ENCODE measurements around the gene F13A1.
"Not testable (repeated sequence)": the region's sequence is repeated elsewhere in the genome, so short reads cannot be mapped to it uniquely, and the experiment has no call there.

Gene F13A1

DNA sequence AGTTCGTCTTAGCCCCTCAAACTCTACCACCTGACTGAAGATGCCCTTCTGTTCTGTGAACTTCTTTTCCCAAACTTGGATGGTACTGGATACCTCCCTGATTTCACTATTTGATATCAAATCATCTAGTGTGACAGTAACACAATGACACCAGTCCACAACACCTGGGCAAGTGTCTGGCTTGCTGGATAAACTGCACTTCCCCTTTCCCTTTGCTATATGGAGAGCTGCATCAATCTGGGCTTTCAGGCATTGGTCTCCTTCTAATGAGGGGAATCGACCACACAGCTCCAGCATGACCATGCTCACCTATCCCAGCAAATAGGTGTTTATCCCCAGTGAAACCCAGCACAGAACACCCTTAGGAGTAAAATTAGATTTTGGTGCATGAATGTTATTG, 3.1 kb downstream of the F13A1 start:
- no peak for DNase-seq

DNA sequence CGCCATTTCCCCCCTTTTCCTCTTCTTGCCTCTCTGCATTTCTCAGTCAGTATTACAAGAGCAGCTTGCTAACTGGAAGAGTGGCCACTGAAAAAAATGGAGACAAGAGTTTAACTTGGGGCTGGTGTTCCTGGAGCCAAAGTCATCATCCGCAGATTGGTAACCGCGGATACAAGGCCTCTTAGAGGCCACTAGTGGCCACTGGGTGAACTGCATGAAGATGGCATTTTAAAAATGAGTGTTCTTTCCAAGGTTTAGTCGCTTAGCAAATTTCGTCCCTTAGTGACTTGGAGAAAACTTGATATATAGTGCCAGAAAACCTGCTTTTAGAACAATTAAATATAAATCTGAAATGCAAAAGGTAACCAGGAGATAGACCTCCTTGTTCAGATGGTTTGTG, 4.8 kb downstream of the F13A1 start:
- DNase-seq = no peak

DNA sequence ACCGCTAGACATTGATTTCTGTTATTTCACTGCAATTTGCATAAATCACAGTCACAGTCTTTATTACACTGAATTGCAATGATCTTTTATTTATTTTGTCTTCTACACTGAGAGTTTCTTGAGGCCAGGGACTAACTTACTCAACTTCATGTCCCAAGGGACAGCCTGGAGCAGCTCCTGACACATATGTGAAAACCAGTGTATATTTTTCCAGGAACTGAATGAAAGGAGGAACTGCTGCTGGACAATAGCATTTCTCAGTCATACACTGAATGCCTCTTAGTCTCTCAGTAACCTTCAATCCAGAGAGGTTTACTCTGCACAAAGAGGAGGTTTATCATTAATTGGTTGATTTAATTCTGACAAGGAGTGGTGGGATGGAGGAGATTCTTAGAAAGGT, 5.9 kb downstream of the F13A1 start:
- DNase-seq = no peak

DNA sequence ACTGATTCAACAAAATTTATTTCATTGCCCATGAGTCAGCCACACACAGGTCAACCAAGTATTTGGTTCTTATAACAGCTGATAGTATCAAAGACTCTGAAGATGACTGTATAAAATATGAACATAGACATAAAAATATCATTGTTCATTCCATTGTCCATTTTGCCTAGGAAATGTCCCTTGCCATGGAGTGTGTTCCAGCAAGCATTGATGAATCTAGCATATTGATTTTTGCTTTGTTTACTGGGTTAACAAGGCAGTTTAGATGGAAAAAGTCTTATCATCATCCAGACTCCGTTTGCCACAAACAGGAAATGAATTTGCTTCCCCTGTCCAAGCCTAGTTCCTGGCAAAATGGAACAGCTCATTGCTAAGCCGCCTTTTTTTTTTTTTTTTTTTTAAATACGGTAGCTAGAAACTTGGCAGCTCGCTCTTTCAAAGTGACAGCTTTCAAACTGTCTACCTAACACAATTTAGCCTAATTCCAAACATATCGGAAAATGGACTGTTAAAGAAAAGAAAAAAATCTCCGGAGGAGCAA, 7.5 kb downstream of the F13A1 start:
- DNase-seq = no peak

DNA sequence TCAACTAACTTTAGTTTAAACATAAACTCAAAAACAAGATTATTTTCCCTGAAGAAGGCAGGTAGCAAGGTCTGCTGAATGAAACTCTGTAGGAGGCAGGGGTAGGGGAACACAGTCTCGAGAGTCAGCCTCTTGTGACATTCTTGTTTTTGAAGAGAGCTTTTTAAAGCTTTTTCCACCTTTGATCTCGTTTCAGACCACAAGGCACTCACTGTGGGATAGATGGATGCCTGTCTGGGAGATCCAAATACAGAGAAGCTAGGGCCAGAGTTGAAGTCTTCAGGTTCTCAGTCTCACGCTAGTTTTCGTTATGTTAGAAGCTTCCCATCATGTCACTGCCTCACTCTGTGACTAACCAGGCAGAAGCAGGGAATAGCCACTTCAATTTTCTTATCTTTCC, 14.9 kb downstream of the F13A1 start:
- no peak for DNase-seq

DNA sequence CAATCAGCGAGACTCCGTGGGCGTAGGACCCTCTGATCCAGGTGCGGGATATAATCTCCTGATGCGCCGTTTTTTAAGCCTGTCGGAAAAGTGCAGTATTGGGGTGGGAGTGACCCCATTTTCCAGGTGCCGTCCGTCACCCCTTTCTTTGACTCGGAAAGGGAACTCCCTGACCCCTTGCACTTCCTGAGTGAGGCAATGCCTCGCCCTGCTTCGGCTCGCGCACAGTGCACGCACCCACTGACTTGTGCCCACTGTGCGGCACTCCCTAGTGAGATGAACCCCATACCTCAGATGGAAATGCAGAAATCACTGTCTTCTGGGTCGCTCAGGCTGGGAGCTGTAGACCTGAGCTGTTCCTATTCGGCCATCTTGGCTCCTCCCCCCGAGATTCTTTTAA, 20.1 kb downstream of the F13A1 start:
- DNase-seq = not testable (repeated sequence)

DNA sequence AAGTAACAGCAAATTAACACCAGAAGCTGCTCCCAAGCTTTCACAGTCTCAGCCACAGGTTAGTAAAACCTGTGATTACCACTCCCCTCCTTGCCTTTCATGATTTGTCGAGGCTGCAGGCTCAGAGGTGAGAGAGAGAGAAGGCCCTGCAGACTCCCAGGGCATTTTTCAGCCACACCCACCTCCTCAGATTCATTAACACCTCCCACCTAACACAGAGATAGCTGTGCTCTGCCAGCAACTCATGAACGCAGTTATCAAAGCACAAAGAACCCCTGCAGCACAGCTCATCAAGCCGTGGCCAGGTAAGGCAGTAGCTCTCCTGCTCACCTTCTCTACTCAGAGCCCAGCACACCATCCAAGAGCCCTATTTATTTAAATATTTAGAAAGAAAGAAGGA, 27.1 kb downstream of the F13A1 start:
- no peak for DNase-seq

DNA sequence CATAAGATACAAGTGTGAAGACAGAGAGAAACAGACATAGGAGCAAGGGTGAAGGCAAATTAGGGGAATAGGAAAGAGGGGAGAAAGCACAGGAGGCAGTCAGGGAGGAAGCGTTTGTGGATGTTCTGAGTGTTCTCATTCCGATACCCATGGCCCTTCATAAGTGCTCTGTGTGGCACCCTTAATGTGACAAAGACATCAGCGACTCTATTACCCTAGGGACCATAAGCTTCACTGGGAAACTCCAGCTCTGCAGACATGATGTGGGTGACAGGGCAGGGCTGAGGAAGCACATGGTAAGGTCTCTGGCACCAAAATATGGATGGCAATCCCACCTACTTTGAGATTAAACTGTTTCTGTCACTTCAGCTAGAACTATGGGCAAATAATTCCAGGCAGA, 33.0 kb downstream of the F13A1 start:
- no peak for DNase-seq

DNA sequence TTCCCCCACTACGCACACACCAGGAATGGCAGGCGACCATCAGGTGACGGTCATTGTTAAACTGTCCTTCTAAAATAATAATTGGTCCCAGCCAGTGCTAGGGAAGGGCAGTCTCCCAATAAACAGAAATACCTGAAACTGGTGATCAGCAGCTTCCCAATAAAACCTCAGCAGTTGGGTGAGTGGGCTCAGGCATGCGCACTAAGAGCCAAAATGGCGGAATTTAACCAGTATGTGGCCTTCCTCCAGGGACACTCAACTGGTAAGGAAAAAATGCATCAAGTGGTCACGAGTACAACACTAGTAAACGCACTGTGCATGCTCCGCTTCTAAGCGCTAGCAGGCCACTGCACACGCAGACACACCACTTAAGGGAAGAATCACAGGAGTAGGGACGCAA, 34.8 kb downstream of the F13A1 start:
- DNase-seq = no peak

DNA sequence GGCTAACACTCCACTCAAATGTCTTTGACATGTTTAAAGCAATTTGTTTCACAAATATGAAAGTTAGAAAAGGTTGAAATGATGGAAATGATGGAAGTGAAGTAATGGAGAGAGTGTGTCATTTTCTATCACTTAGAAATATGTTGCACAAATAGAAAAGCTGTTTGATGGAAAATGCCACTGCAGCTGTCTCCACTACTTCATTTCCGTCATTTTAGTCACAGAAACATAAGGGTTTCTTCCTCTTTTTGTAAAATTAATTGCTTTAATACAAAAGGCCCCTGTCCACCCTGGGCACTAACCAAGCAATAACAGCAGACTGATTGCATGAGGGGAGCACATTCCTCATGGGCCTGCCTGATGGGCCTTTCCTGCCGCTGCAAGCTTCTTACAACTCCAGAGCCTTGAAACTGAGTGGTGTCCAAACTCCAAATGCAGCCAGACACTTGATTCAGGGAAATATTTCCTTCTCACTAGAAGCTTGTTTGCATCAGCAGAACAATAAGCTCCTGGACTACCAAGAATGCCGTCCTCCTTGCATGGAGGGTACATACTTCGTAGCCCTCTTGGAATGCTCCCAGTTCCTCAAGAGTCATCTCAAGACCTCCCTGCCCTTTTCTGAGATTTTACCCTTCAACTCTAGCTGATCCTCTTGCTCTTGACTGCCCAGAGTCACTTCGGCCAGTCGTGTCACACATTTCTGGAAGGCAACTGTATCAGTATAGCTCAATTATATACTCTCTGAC, 36.1 kb downstream of the F13A1 start:
- no peak for DNase-seq

DNA sequence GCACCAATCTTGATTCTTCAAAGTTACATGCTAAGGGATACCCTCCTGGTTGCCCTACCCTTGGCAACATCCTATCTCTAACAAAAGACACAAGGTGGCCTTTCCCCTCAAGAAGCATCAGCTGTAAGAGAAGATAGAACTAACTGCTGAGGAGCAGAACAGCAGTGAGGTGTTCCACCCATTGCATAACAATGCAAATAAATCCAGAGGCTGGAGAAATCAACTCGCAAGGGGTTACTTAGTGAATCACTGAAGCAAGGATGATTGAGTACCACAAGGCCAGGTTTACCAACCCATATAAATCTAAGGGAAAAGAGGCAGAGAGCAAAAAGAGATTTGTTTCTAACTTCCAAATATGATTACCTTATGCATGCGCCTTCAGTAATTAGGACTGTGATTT, 36.7 kb downstream of the F13A1 start:
- DNase-seq = no peak

DNA sequence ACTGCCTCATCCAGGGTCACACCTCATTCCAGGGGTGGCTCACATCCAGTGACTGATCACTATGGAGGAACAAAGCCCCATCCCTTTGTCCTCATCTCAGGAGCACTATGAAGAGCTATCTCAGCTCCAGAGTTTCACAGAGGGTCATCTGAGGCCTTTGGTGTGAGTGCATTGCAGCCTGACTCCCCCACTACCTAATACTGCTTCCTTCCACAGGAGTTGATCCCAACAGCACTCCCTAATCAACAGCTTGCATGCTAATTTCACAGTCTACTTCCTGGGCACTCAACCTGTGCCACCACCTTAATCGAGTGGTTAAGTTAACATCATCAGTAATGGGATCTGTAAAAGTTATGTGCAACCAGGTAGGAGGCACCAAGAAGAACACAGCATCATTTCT, 37.7 kb downstream of the F13A1 start:
- DNase-seq = no peak

DNA sequence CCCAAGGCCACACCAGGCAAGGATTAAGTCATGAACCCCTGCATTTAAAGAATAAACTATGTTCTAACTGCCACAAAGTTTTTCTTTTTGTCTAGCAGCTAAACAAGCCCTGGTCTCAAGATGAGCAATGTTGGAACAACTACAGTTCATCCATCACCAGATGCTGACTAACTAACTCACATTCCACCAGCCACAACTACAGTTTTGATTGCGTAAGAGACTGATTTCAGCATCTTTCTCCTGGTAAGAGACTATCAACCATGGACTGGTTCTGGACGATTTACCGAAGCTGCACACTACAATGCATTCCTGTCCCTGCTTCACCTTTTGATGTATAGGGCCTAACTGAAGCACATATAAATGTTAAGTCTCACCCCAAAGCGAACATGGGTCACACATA, 43.0 kb downstream of the F13A1 start:
- no peak for DNase-seq

DNA sequence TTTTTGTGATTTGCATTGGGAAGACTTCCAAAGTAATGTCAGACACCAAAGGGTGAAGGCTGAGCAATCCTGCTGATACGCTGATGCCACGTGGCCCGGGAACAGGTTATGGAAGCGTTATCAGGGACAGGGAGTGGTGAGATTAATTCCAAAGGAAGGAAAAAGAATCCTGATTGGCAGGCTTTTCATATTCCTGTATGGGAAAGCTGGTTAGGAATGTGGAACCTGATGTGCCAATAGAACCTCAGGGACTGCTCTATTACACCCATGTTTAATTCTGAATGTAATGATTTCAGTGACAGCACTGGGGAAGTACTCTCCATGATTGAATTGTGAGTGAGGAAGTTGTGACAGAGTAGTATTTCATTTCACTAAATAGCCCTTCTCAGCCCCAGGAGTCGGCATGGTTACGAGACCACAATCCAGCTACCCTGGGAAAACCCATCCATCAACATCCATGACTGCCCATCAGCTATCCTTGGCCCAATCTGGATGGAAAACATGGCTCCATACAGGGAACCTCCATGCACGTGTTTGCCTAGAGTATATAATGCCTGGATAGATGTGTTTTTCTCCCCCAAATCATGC, 49.4 kb downstream of the F13A1 start:
- DNase-seq = no peak

DNA sequence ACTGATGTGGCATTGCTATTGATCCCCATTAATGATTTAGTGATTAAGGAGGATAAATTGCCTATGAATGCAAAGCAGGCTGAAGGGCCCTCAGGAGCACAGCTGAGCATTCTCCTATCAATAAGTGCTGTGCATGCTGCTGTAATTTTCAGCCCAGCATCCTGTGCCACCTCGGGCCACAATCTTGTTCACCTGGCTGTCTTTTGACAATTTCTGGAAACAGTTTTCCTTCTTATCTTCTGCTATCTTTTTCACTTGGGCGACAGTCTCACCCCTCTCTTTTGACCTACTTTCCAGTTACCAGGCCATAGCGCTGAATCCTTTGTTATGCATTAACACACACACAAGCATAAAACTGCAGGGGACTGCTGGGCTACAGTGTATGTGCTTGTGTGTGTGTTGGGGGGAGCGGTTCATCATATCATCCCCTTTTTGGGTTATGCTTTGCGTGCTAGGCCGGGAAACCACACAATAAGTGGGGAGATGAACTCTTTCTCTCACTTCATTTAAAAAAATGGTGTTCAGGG, 60.2 kb downstream of the F13A1 start:
- no peak for DNase-seq

DNA sequence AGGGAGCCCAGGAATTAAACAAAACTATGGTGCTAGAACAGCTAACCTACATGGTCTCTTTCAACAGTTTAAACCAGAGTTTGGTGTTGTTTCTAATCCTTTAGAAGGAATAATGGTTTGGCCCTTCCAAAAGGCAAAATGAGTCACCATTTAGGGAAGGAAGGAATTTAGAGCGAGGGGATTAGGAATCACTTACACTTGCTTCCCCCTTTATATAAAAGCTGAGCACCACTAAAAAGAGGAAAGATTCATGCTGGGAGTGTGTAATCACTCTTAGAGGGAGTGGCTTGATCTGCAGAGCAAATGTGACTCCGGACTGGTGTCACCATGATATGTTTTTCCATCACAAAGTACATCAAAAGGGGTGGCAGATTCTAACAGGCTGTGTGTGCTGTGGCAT, 63.6 kb downstream of the F13A1 start:
- DNase-seq = no peak

DNA sequence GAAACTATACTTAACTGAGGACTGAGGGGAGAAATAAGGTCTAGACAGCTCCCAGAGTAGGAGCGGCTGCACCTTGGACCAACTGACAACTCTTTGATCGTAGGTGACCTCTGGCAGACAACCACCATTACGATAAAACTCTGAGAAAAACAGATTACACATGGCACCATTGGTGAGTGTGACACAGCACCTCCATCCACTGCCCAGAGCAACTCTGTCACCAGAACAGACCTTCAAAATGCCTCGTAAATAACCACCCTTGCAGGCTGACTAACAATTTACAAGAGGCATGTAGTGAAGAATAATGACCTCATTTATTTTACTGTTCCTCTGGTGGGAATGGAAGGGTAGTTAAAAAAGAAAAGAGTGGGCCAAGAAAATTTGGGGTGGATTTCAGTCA, 64.2 kb downstream of the F13A1 start:
- DNase-seq = no peak

DNA sequence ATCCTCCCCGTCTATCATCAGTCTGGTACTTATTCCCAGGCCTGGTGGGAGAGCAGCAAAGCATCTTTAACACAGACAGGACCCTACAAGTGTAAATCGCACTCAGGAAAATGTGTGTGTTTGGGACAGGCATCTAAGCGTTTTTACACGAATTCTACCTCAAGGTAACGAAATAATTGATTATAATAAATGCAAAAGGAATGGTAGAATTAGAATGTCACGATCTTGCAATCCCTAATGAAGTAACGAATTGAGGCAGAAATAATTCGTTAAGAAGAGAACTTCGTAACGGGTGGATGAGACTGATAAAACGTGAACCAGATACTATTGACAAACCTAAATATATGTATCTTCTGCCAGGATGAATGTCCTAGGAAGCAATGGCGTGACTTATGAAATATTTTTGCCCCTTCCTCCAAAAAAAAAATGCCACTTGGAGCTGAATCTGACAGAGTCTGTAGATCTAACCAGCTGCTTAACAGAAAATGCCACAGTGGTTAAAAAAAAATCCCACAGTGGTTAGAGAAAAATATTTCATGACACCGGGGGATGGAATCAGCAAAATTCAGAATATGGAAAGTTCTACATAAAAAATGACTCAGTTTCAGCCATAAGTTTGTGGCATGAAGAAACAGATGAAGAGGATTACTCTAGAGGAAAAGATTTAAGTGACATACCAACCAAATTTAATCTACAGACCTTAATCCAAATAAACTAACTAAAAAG, 68.7 kb downstream of the F13A1 start:
- no peak for DNase-seq

DNA sequence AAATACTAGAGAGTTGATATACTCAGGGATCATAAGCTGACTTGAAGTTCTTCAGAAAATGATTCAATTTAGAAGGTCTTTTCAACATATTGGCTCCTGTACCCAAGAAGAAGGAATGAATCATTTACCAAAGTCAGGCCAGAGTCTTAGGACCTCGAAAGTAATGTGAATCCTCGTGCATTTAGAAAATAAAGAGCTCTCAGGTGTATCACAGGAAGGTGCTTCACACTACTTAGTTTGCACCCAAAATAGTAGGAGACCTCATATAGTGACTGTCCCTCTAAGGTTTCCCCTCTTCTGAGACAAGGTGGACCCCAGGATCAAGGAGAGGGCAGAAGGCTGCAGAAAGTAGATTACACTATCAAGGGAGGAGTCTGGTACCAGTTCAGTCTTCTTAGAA, 71.8 kb downstream of the F13A1 start:
- DNase-seq = no peak

DNA sequence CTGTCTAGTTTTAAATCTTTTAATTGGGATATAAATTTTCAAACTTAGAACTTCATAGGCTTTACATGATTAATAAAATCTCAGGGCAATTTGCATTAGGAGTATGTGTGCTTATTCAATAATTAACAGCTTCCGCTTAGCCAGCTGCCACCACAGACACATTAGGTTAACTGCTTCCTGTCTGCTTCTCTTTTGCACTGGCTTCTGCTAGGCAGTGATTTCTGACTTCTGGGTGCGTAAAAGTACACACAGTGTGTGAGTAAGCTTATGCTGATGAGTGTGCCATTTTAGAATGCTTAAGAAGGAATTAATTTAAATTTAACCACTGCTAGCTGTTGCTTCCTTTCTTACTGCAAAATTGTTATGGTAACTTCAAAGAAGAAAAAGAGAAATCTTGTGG, 73.9 kb downstream of the F13A1 start:
- no peak for DNase-seq

DNA sequence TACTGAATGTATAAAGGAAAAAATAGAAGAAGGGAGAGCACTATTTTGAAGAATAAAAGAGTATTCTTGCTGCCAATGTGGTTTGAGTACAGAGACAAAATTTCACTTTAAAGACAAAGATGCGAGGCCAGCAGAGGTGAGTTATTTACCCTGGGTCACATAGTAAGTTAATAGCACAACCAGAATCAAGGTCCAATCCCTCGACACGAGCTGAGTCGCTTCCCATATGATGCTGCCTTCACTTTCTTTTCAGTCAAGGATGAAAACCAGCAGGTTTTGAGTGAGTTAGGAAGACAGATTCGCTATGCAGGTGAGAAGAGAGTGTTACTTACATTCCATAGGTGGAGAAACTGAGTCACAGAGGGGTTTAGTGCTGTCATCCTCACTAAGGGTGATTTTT, 75.8 kb downstream of the F13A1 start:
- DNase-seq = no peak

DNA sequence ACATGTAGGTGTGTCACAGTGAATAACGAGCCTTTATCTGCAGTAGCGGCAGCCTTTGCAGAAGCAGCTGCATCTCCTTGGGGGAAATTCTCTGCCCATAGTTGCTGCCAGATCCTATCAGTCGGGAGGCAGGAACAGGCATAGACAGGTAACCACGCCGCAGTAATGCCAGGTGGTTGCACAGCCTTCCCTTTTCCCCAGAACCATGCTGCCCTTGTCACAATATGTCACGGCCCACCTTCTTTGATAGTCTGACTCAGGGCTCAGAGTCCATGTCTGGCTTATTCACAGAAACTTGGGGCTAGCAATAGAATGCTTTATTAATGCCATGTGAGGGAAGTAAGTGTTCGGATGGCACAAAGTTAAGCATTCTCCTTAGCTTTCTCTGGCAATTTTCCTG, 76.6 kb downstream of the F13A1 start:
- no peak for DNase-seq

DNA sequence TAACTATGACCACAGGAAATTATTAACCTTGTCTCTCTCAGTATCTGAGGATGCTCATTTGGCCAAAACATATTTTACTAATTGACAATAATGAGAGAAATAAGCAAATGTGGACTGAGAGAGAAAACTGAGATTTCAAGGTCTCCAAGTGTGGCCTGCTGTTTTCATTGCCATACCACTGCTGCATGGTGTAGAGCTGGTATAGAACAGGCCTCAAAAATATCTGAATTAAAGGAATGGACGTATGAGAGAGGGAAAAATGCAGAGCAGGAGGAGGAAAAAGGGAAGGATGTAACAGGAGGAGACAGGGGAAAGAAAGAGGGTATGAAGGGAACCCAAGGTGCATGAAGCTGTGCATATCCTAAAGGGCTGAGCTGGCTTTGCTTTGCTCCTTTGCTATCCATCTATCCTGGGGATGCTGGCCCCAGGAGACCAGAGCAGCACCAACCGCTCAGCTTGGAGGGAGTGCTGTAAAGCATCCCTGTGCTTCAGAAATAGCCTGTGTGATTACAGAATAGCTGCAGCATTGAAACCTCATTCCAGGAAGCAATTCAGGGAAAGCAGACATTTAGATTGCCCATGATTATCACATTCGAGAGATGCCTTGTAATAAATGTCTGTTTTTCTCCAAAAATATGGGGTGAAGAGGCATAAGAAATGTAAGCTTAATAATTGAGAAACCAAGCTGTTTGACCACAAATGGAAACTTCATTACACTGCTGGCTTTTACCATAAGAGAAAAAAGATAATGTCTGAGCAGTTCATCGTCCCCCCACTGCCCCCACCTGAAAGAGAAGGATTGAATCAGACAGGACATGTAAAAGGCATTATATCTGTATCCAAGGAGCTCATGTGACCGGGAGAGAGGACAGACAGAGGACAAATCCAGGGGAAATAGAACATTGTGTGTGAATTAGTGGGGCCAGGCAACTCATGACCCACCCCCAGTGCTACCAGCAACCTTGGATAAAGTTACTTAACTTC, 80.6 kb downstream of the F13A1 start:
- no peak for DNase-seq
